GM12865 (cell line): ENCODE results near the gene MRPL46.
A peak's percentile ranks its signal among the peaks of the same experiment; 100 is the strongest.

Source experiments
- DNase-seq: peaks from one replicate; pipeline ENCODE4 v3.0.0; 2010; ENCODE audit warnings: low read depth
- H3K4me3 ChIP-seq: 2 replicates; pipeline ENCODE4 v1.5.1; 2011; ENCODE audit warnings: mild to moderate bottlenecking, low read depth, low read length, control low read depth
- TF ChIP-seq, protein P1 (sequence below): IDR thresholded peaks from 2 replicates; pipeline ENCODE4 v1.5.1; 2011; ENCODE audit warnings: low read length, control low read depth, low read depth, inconsistent platforms; ENCODE audit not compliant: insufficient read depth; ENCODE audit errors: missing control alignments

MRPL46 gene

DNA sequence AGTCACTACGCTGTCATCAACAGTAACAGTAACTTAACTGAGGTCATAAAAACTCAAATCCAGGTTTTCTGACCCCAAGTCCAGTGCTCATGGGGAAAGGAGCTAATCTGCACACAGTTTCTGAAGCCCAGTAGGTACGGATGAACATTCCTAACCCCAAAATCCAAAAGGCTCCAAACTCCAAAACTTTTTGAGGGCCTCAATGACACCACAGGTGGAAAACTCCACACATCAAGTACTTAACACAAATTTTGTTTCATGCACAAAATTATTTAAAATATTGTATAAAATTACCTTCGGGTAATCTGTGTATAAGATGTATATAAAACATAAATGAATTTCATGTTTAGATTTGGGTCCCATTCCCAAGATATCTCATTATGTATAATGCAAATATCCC, 10.5 kb downstream of the MRPL46 start:
- no peak overlapping the region for H3K4me3 ChIP-seq
- TF ChIP-seq, protein P1, sequence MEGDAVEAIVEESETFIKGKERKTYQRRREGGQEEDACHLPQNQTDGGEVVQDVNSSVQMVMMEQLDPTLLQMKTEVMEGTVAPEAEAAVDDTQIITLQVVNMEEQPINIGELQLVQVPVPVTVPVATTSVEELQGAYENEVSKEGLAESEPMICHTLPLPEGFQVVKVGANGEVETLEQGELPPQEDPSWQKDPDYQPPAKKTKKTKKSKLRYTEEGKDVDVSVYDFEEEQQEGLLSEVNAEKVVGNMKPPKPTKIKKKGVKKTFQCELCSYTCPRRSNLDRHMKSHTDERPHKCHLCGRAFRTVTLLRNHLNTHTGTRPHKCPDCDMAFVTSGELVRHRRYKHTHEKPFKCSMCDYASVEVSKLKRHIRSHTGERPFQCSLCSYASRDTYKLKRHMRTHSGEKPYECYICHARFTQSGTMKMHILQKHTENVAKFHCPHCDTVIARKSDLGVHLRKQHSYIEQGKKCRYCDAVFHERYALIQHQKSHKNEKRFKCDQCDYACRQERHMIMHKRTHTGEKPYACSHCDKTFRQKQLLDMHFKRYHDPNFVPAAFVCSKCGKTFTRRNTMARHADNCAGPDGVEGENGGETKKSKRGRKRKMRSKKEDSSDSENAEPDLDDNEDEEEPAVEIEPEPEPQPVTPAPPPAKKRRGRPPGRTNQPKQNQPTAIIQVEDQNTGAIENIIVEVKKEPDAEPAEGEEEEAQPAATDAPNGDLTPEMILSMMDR: no peak
- DNase-seq: no peak

DNA sequence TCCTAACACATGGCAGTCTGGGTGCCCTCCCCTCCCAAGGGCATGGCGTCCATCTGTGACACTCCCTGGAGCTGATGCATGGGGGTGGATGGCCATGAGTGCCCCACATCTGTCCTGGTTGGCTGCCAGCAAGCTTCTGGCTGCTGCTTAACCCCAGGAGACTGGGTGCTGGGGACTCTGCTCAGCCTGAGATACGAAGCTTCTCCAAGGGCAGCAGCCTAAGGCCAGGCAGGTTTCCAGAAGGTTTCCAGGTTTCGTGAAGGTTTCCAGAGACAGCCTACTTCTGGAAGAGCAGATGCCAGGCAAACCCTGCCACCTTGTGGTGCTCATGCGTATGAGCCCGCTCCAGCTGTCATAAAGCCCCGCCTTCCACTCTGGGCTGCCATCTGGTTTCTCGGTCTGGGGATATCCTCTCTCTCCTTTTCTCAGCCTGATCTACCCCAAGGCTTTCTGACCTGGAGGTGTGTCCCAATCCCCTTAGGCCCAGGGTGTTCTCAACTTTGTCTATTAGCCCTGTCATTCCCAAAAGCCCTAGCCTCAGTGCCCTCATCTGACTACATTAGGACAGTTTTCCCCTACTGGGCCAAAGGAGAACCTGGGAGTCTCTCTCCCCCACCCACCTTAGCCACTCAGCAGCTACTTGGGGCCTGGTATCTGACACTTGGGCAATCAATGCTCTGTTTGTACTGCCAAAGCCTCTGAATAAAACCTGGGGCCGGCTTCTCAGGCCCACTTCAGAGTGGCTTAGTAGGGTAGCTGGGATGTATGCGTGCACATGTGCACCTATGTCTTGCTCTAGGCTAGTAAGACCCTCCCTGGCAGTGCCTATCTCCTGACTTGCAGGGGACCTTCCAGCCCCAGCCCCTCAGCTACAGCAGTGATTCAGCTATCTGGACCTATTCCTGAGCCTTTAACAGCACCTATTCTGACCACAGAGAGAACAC, 12.0 kb downstream of the MRPL46 start:
- DNase-seq: peak; percentile 68
- TF ChIP-seq, protein P1: peak; percentile 72
- H3K4me3 ChIP-seq: no peak overlapping the region

DNA sequence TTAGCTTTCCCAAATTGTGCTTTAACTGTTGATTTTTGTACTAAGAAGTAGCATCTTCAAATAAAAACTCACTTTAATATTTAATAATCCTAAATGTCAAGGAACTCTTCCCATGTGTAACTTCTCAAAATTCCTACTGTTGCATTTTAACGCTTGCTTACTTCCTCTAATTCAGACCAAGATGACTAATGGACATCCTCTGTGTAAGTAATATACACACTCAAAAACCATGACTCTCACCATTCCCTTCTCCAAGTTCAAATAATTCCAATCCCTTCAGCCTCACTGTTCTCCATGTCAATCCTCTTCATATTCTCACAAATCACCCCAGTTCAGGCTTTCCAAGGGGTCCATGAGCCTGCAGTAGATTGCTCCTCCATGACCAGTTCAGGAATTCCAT, 13.0 kb downstream of the MRPL46 start:
- no peak for DNase-seq
- no peak overlapping the region for H3K4me3 ChIP-seq
- TF ChIP-seq, protein P1: no peak

DNA sequence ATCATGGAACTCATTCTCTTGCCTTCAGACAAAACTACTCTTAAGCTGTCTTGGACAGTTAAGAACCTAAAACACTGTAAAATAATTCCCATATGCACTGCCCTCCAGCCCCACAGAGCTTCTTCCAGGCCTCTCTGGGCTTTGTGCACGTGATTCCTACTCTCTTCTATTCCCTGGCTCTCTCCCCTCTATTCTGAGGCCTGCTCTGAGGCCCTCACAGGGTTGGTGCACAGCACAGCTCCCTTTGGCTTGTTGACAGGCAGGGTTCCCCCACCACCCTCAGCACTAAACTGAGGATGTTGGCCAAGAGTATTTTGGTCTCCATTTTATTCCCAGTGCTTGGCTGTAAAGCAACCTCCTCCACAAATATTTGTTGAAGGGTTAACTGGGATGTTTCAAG, 13.5 kb downstream of the MRPL46 start:
- TF ChIP-seq, protein P1: no peak
- no peak overlapping the region for H3K4me3 ChIP-seq
- no peak for DNase-seq

DNA sequence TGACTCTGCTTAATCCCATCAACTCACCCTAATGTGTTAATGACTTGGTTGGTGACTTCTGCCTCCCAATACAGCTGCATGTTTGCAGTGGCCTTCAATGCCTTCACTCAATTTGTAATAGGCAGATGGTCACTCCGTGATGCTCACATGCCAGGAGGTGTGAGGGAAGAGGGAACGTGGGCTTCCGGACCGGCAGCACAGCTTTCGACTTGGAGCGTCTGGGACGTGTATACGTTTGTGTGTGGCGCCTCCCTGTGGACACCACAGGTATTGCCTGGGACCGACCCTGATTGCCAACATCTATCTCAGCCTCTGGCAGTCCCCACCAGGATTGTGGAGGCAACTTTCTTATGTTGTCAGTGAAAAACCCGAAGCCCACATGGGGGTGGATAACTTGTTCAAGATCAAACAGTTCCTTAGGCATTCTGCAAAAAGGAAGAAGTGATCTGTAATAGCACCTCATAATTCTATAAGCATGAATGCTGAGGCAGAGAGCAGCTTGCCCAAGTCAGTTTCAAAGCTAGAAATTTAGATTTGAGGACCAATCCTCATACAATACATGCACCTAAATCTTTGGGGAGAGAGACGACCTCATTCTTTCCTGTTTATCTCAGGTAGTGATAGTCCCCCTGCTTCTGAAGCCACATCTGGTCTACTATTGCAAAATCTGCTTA, 16.9 kb downstream of the MRPL46 start:
- H3K4me3 ChIP-seq: no peak overlapping the region
- TF ChIP-seq, protein P1: peak; percentile 87
- peak; percentile 73 for DNase-seq

DNA sequence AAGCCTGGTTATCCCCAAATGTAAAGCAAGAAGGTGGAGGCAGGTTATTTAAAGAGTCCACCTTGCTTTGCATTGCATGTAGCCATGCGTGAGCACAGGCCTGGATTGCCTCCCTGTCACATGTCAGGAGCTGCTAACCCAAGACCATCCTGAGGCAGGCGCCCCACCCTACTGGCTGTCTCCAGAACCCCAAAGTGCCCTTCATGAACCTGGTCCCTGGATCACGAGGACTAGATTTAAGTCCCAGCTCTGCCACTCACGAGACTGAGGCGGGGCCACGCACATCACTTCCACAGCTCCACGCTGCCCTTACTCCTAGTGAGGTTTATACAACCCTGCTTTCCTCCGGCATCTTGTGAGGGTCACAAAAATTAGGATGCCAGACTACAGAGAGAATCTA, 17.6 kb downstream of the MRPL46 start:
- TF ChIP-seq, protein P1: no peak
- DNase-seq: no peak
- H3K4me3 ChIP-seq: no peak overlapping the region
